ENCODE data around the gene HYAL3.
A peak's percentile ranks its signal among the peaks of the same experiment; 100 is the strongest.
"Not testable (repeated sequence)": the region's sequence is repeated elsewhere in the genome, so short reads cannot be mapped to it uniquely, and the experiment has no call there.

Gene HYAL3

GRCh38 chr3:50254577-50255250, 44.5 kb downstream of the HYAL3 start:
- DNase-seq: peak; percentile 86 to 88

GRCh38 chr3:50251220-50251619, 48.0 kb downstream of the HYAL3 start:
- peak; percentile 39 to 65 for DNase-seq

GRCh38 chr3:50250514-50250913, 48.7 kb downstream of the HYAL3 start:
- DNase-seq: no peak

- no peak for DNase-seq
Measured at GRCh38 chr3:50249457-50249856, 49.7 kb downstream of the HYAL3 start.

GRCh38 chr3:50248387-50248786, 50.8 kb downstream of the HYAL3 start:
- DNase-seq: peak in 1 of 2 donors; percentile 18

- DNase-seq: peak; percentile 86 to 90
Measured at GRCh38 chr3:50246517-50246954, 52.7 kb downstream of the HYAL3 start.

GRCh38 chr3:50245831-50246516, 53.2 kb downstream of the HYAL3 start:
- DNase-seq: peak; percentile 80 to 97

- no peak for DNase-seq
Measured at GRCh38 chr3:50245251-50245745, 53.9 kb downstream of the HYAL3 start.

GRCh38 chr3:50244813-50245212, 54.4 kb downstream of the HYAL3 start:
- DNase-seq: not testable (repeated sequence)

GRCh38 chr3:50243543-50243895, 55.7 kb downstream of the HYAL3 start:
- no peak for DNase-seq

GRCh38 chr3:50242851-50243542, 56.2 kb downstream of the HYAL3 start:
- DNase-seq: peak; percentile 95
